B cell (primary cell): ENCODE results near the gene AGO3. TPM values are rescaled to one million over a fixed set of nuclear protein-coding genes. Genes with fewer than 3 reads are reported as not detected.
A peak's percentile ranks its signal among the peaks of the same experiment; 100 is the strongest.

Source experiments
- ATAC-seq: fragments of 200-7000 bp; cut with Tn5 transposase; one replicate; pipeline ENCODE4 v1.10.0; 2021; ENCODE audit warnings: low read depth, mild to moderate bottlenecking, moderate number of reproducible peaks, moderate library complexity
- CTCF ChIA-PET: fragments of 350-600 bp; sonication (Branson Sonifier 250); formaldehyde crosslinking; loops from one replicate; lab custom pipeline; 2021; ENCODE audit warnings: antibody characterized with exemption, inconsistent platforms; lab: Charles Lee
- POLR2A ChIA-PET: fragments of 350-600 bp; sonication (Branson Sonifier 250); formaldehyde crosslinking; loops from one replicate; lab custom pipeline; 2021; ENCODE audit warnings: antibody characterized with exemption; lab: Charles Lee
- DNase-seq: peaks from one replicate; pipeline ENCODE4 v3.0.0; 2013
- H2AFZ ChIP-seq: 2 replicates; pipeline ENCODE4 v1.6.1; 2012; ENCODE audit warnings: mild to moderate bottlenecking, low read depth, low read length; ENCODE audit not compliant: insufficient read depth, poor library complexity, severe bottlenecking
- H3K27ac ChIP-seq, 2 donors: 1 replicate in 1 of 2; 2 replicates in 1 of 2; pipeline ENCODE4 v1.5.1; 2012 to 2013; ENCODE audit warnings: low read length in 2 of 2, mild to moderate bottlenecking in 2 of 2, moderate library complexity in 1 of 2
- H3K27me3 ChIP-seq, 4 experiments: fragments of 200-600 bp in 1 of 4; sonication (generic) in 1 of 4; replicated peaks in 1 of 4; 1 replicate in 2 of 4; 2 replicates in 2 of 4; pipeline versions ENCODE4 v1.6.1 to v1.7.0; 2013 to 2016; ENCODE audit warnings: low read length in 3 of 4, mild to moderate bottlenecking in 2 of 4, mixed read lengths in 1 of 4, moderate library complexity in 1 of 4; ENCODE audit not compliant: insufficient read depth in 4 of 4, control insufficient read depth in 3 of 4; ENCODE audit errors: control extremely low read depth in 1 of 4
- H3K36me3 ChIP-seq, 2 experiments: replicated peaks in 1 of 2; 1 replicate in 1 of 2; 2 replicates in 1 of 2; pipeline versions ENCODE4 v1.6.1 to v1.7.1; 2013; ENCODE audit warnings: low read length in 1 of 2; ENCODE audit not compliant: insufficient read depth in 2 of 2, control insufficient read depth in 1 of 2; ENCODE audit errors: control extremely low read depth in 1 of 2, extremely low read depth in 1 of 2
- H3K4me1 ChIP-seq, 2 donors: fragments of 200-600 bp in 1 of 2; sonication (generic) in 1 of 2; 1 replicate in 1 of 2; 2 replicates in 1 of 2; pipeline versions ENCODE4 v1.5.1 to v1.6.1; 2013 to 2017; ENCODE audit warnings: low read length in 2 of 2; ENCODE audit not compliant: control insufficient read depth in 2 of 2, insufficient read depth in 2 of 2
- H3K4me2 ChIP-seq: replicated peaks from 2 replicates; pipeline ENCODE3; 2012; ENCODE audit warnings: mild to moderate bottlenecking, low read depth, low read length; ENCODE audit not compliant: poor library complexity, severe bottlenecking
- H3K4me3 ChIP-seq, 5 experiments: fragments of 200-600 bp in 1 of 5; sonication (generic) in 1 of 5; 1 replicate in 3 of 5; 2 replicates in 2 of 5; pipeline versions ENCODE4 v1.5.1 to v1.7.0; 2011 to 2016; ENCODE audit warnings: low read length in 4 of 5, mild to moderate bottlenecking in 4 of 5, low read depth in 2 of 5, control low read depth in 1 of 5, moderate library complexity in 1 of 5; ENCODE audit not compliant: insufficient read depth in 1 of 5; ENCODE audit errors: control extremely low read depth in 1 of 5, extremely low read depth in 1 of 5
- H3K79me2 ChIP-seq: fragments of 200-600 bp; sonication (generic); one replicate; pipeline ENCODE4 v1.6.0; 2016; ENCODE audit warnings: low read length; ENCODE audit not compliant: control insufficient read depth, insufficient read depth
- H3K9ac ChIP-seq: fragments of 200-600 bp; sonication (generic); 2 replicates; pipeline ENCODE4 v1.6.1; 2017; ENCODE audit warnings: mild to moderate bottlenecking, low read length, moderate library complexity
- H3K9me3 ChIP-seq, 3 donors: one replicate each; pipeline versions ENCODE4 v1.6.1 to v1.7.1; 2013; ENCODE audit warnings: low read length in 2 of 3; ENCODE audit not compliant: control insufficient read depth in 2 of 3, insufficient read depth in 1 of 3; ENCODE audit errors: control extremely low read depth in 1 of 3
- H4K20me1 ChIP-seq: 2 replicates; pipeline ENCODE4 v1.6.0; 2012; ENCODE audit warnings: mild to moderate bottlenecking, low read length; ENCODE audit not compliant: insufficient read depth, control insufficient read depth, poor library complexity, severe bottlenecking
- H3K27ac Mint-ChIP-seq: one replicate; pipeline ENCODE4 v1.8.0; 2021; ENCODE audit warnings: mixed read lengths
- H3K27me3 Mint-ChIP-seq: one replicate; pipeline ENCODE4 v1.8.0; 2021; ENCODE audit warnings: mixed read lengths
- H3K4me1 Mint-ChIP-seq: one replicate; pipeline ENCODE4 v1.8.0; 2021; ENCODE audit warnings: mixed read lengths
- H3K4me3 Mint-ChIP-seq: one replicate; pipeline ENCODE4 v1.8.0; 2021; ENCODE audit warnings: mixed read lengths
- H3K9me3 Mint-ChIP-seq: one replicate; pipeline ENCODE4 v1.8.0; 2022; ENCODE audit warnings: mixed read lengths; ENCODE audit not compliant: insufficient read depth
- CTCF ChIP-seq: fragments of 200-600 bp; IDR thresholded peaks from one replicate; pipeline ENCODE4 v1.8.0; 2022; ENCODE audit warnings: antibody characterized with exemption, mild to moderate bottlenecking
- EZH2 ChIP-seq: IDR thresholded peaks from 2 replicates; pipeline ENCODE4 v1.6.1; 2012; ENCODE audit warnings: borderline replicate concordance, low read depth, mild to moderate bottlenecking, moderate library complexity, low read length; ENCODE audit not compliant: insufficient read depth, poor library complexity, severe bottlenecking
- WGBS: methylation state at CpG from one replicate; pipeline ENCODE4 v1.1.5; 2013; ENCODE audit warnings: missing lambda C conversion rate; ENCODE audit not compliant: insufficient coverage; 5-methylcytosine and 5-hydroxymethylcytosine counted together
- intact Hi-C: fragments of 100-400 bp; cut with micrococcal nuclease; formaldehyde crosslinking; loops from one replicate; pipeline ENCODE4 v1.10.0; 2022
- polyA plus RNA-seq: library from polyadenylated mRNA; depleted of rRNA; stranded (reverse); fragments of >200 nt; gene quantifications from 2 replicates; pipeline ENCODE4 v1.2.3, GENCODE V29; 2012
- total RNA-seq, 2 donors: library from RNA; stranded (reverse); fragments of 120-200 nt in 1 of 2; gene quantifications; 1 replicate in 1 of 2; 2 replicates in 1 of 2; pipeline versions ENCODE4 v1.2.3 to v1.2.4, GENCODE V29; 2013 to 2022

AGO3 gene
- total and polyA plus RNA-seq, 2 donors (not counting 1 experiment from before 2014, with no cell fraction given) = 5.1 to 44.9 TPM

GRCh38 chr1:35886577-35887431, 44.1 kb upstream of the AGO3 start:
- Histone ChIP-seq H3K27ac (peak overlapping the region; percentile 44 to 72), H3K27me3 (no peaks in the 10 kb centered on the region), H3K4me3 (no peak overlapping the region), H3K9me3 (no peaks in the 10 kb centered on the region), H3K79me2 (peaks cover 32% of the 10 kb centered on the region), H2AFZ (no peak overlapping the region), H3K9ac (no peak overlapping the region), H3K36me3 (peaks cover 0 to 6% of the 10 kb centered on the region in 2 experiments), H4K20me1 (peaks cover 15% of the 10 kb centered on the region), H3K4me1 (peaks cover 34 to 50% of the 10 kb centered on the region in 2 donors), H3K4me2 (peak overlapping the region; percentile 36)
- CTCF ChIA-PET = interaction anchor here (0.7 to 2.0 kb wide), 3 partner anchors 10 to 403 kb away, joined by 3 to 4 read pairs (median 3); no protein-coding TSS in a partner anchor
- ATAC-seq (no peak), DNase-seq (peak; percentile 66)
- Mint-ChIP-seq H3K9me3 (no peaks in the 10 kb centered on the region), H3K4me3 (peak overlapping the region; percentile 21), H3K4me1 (peaks cover 59% of the 10 kb centered on the region), H3K27ac (peak overlapping the region; percentile 83), H3K27me3 (no peaks in the 10 kb centered on the region)
- WGBS = 50% methylated on average over 1 of the region's 3 CpGs
- POLR2A ChIA-PET = interaction anchor here (1.2 kb wide), 1 partner anchor 44 kb away, joined by 3 read pairs; the partner anchor contains the start of gene AGO3
- no peak for TF ChIP-seq CTCF
- no peak for TF ChIP-seq EZH2
- intact Hi-C loops = no loop called here

- intact Hi-C loops = no loop called here
- Histone ChIP-seq H2AFZ (no peak overlapping the region), H3K79me2 (peaks cover 31% of the 10 kb centered on the region), H3K4me3 (no peak overlapping the region), H3K36me3 (peaks cover 0 to 8% of the 10 kb centered on the region in 2 experiments), H3K27ac (peak overlapping the region; percentile 44 to 72), H3K27me3 (no peaks in the 10 kb centered on the region), H4K20me1 (peaks cover 15% of the 10 kb centered on the region), H3K9me3 (no peaks in the 10 kb centered on the region), H3K4me1 (peaks cover 34 to 49% of the 10 kb centered on the region in 2 donors), H3K4me2 (peak overlapping the region; percentile 36), H3K9ac (no peak overlapping the region)
- CTCF ChIA-PET = interaction anchor here (0.7 kb wide), 1 partner anchor 402 kb away, joined by 3 read pairs; no protein-coding TSS in a partner anchor
- TF ChIP-seq CTCF (no peak), EZH2 (no peak)
- H3K9me3 Mint-ChIP-seq = no peaks in the 10 kb centered on the region
- H3K4me3 Mint-ChIP-seq = peak overlapping the region; percentile 15
- WGBS = 64% methylated on average over 1 of the region's 2 CpGs
- ATAC-seq (no peak), DNase-seq (no peak)
- H3K27ac Mint-ChIP-seq = peak overlapping the region; percentile 83
- H3K4me1 Mint-ChIP-seq = peaks cover 53% of the 10 kb centered on the region
- POLR2A ChIA-PET = no interaction called here
- H3K27me3 Mint-ChIP-seq = no peaks in the 10 kb centered on the region
Observed at GRCh38 chr1:35887508-35887907, 43.4 kb upstream of the AGO3 start.
